Fibroblast of lung (primary cell): ENCODE measurements around the gene TOLLIP.

Experiments used
- CTCF ChIP-seq, 2 donors: IDR thresholded peaks in 1 of 2; conservative IDR thresholded peaks in 1 of 2; 1 replicate in 1 of 2; 2 replicates in 1 of 2; pipeline ENCODE4 v1.5.1; 2011 to 2012; ENCODE audit warnings: low read length in 2 of 2, control low read depth in 1 of 2, inconsistent platforms in 1 of 2, low read depth in 1 of 2, mild to moderate bottlenecking in 1 of 2
- EZH2 ChIP-seq: IDR thresholded peaks from 2 replicates; pipeline ENCODE4 v1.5.1; 2012; ENCODE audit warnings: low read length, control low read depth, mild to moderate bottlenecking; ENCODE audit errors: missing control alignments

GRCh38 chr11:1341928-1342524 is 32.6 kb upstream of the TOLLIP start:
- TF ChIP-seq CTCF (conservative IDR thresholded peaks at IDR 0.05 in 1 of 2, IDR thresholded peaks at IDR 0.05 in 1 of 2; ENCODE audit: low read depth in 1 of 2, low read length in 2 of 2) (no peak), EZH2 (no peak)
